Transverse colon (tissue), 4 donors: ENCODE data around the gene ZFYVE21.

ENCODE experiments used
- POLR2A ChIP-seq: fragments of 450-650 bp; IDR thresholded peaks from one replicate; pipeline ENCODE4 v1.6.1; 2016; ENCODE audit warnings: antibody characterized with exemption, mild to moderate bottlenecking, moderate library complexity
- POLR2AphosphoS5 ChIP-seq, 3 donors: sonication (generic); formaldehyde crosslinking; IDR thresholded peaks; one replicate each; pipeline ENCODE4 v1.6.1; 2016; ENCODE audit warnings: antibody characterized with exemption in 3 of 3
- TF ChIP-seq, protein P1 (sequence below), 5 experiments: fragments of 200-600 bp in 3 of 5; fragments of 450-650 bp in 2 of 5; sonication (generic) in 3 of 5; IDR thresholded peaks; 1 replicate in 2 of 5; 2 replicates in 3 of 5; pipeline ENCODE4 v1.5.1; 2016 to 2017; ENCODE audit warnings: antibody characterized with exemption in 5 of 5, inconsistent platforms in 3 of 5, mild to moderate bottlenecking in 2 of 5, moderate library complexity in 1 of 5

GRCh38 chr14:103726474-103726873 is 10.9 kb downstream of the ZFYVE21 start:
- TF ChIP-seq POLR2A (no peak), POLR2AphosphoS5 (IDR thresholded peaks at IDR 0.05) (no peak)
- TF ChIP-seq, protein P1, sequence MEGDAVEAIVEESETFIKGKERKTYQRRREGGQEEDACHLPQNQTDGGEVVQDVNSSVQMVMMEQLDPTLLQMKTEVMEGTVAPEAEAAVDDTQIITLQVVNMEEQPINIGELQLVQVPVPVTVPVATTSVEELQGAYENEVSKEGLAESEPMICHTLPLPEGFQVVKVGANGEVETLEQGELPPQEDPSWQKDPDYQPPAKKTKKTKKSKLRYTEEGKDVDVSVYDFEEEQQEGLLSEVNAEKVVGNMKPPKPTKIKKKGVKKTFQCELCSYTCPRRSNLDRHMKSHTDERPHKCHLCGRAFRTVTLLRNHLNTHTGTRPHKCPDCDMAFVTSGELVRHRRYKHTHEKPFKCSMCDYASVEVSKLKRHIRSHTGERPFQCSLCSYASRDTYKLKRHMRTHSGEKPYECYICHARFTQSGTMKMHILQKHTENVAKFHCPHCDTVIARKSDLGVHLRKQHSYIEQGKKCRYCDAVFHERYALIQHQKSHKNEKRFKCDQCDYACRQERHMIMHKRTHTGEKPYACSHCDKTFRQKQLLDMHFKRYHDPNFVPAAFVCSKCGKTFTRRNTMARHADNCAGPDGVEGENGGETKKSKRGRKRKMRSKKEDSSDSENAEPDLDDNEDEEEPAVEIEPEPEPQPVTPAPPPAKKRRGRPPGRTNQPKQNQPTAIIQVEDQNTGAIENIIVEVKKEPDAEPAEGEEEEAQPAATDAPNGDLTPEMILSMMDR (IDR thresholded peaks at IDR 0.05), result no peak
